GM19463 (cell line): ENCODE measurements around the gene ZBP1.

Experiments
- ATAC-seq: cut with Tn5 transposase; IDR thresholded peaks from one replicate; pipeline ENCODE4 v1.9.1; 2021; ENCODE audit warnings: mild to moderate bottlenecking, moderate library complexity; ENCODE audit not compliant: unreplicated experiment

ZBP1 gene

GRCh38 chr20:57588596-57588995, 31.6 kb downstream of the ZBP1 start:
- no peak for ATAC-seq

- no peak for ATAC-seq
These were observed 32.2 kb downstream of the ZBP1 start for GRCh38 chr20:57587989-57588377.

- no peak for ATAC-seq
These were observed 32.8 kb downstream of the ZBP1 start for GRCh38 chr20:57587278-57587988.

- no peak for ATAC-seq
These were observed 33.3 kb downstream of the ZBP1 start for GRCh38 chr20:57586943-57587277.

- no peak for ATAC-seq
These were observed 33.8 kb downstream of the ZBP1 start for GRCh38 chr20:57586370-57586793.

- no peak for ATAC-seq
These were observed 34.6 kb downstream of the ZBP1 start for GRCh38 chr20:57585466-57586213.

- no peak for ATAC-seq
These were observed 35.3 kb downstream of the ZBP1 start for GRCh38 chr20:57584768-57585461.

- no peak for ATAC-seq
These were observed 36.7 kb downstream of the ZBP1 start for GRCh38 chr20:57583289-57584257.

- ATAC-seq = no peak
These were observed 37.6 kb downstream of the ZBP1 start for GRCh38 chr20:57582432-57583288.

- ATAC-seq = no peak
These were observed 38.2 kb downstream of the ZBP1 start for GRCh38 chr20:57582029-57582378.

- ATAC-seq = no peak
These were observed 38.8 kb downstream of the ZBP1 start for GRCh38 chr20:57581202-57582028.

- ATAC-seq = no peak
These were observed 39.6 kb downstream of the ZBP1 start for GRCh38 chr20:57580478-57581201.

GRCh38 chr20:57579898-57580447, 40.3 kb downstream of the ZBP1 start:
- ATAC-seq = no peak

- no peak for ATAC-seq
These were observed 40.8 kb downstream of the ZBP1 start for GRCh38 chr20:57579331-57579897.

GRCh38 chr20:57578476-57579165, 41.6 kb downstream of the ZBP1 start:
- no peak for ATAC-seq

GRCh38 chr20:57577679-57578475, 42.3 kb downstream of the ZBP1 start:
- no peak for ATAC-seq
